HepG2 (cell line): ENCODE results near the gene COL18A1. TPM values are rescaled to one million over a fixed set of nuclear protein-coding genes. Genes with fewer than 3 reads are reported as not detected.

Source experiments
- AKAP8 ChIP-seq: sonication (generic); formaldehyde crosslinking; IDR thresholded peaks from 2 replicates; pipeline ENCODE4 v1.5.1; 2020; ENCODE audit warnings: mild to moderate bottlenecking, missing genetic modification reagents
- BRF2 ChIP-seq: sonication (generic); formaldehyde crosslinking; IDR thresholded peaks from 2 replicates; pipeline ENCODE4 v1.8.1; 2022; ENCODE audit warnings: mild to moderate bottlenecking, missing genetic modification reagents
- CSRNP2 ChIP-seq: sonication (generic); formaldehyde crosslinking; conservative IDR thresholded peaks from 2 replicates; pipeline ENCODE4 v1.8.0; 2022; ENCODE audit warnings: low read depth, missing genetic modification reagents
- ETV5 ChIP-seq: IDR thresholded peaks from 2 replicates; pipeline ENCODE4 v1.6.1; 2018; ENCODE audit warnings: missing biosample characterization, missing genetic modification reagents, inconsistent platforms, borderline replicate concordance
- ETV6 ChIP-seq: sonication (generic); formaldehyde crosslinking; conservative IDR thresholded peaks from 2 replicates; pipeline ENCODE4 v1.4.0; 2020; ENCODE audit warnings: missing genetic modification reagents
- FOXA3 ChIP-seq: IDR thresholded peaks from 2 replicates; pipeline ENCODE4 v1.6.1; 2016; ENCODE audit warnings: missing genetic modification reagents, missing compliant biosample characterization
- HBP1 ChIP-seq: IDR thresholded peaks from 2 replicates; pipeline ENCODE4 v1.6.1; 2016; ENCODE audit warnings: low read depth, control low read depth
- HOXA3 ChIP-seq: sonication (generic); formaldehyde crosslinking; IDR thresholded peaks from 2 replicates; pipeline ENCODE4 v1.5.0; 2020; ENCODE audit warnings: missing genetic modification reagents
- RBM39 ChIP-seq: fragments of 200-400 bp; formaldehyde crosslinking; IDR thresholded peaks from one replicate; pipeline ENCODE4 v1.6.1; 2018; ENCODE audit warnings: antibody characterized with exemption, mild to moderate bottlenecking, low read depth, low read length; ENCODE audit not compliant: poor library complexity, severe bottlenecking
- SOX6 ChIP-seq, 2 experiments: fragments of 450-650 bp in 1 of 2; sonication (generic) in 1 of 2; formaldehyde crosslinking in 1 of 2; IDR thresholded peaks; 2 replicates each; pipeline versions ENCODE4 v1.4.0 to v1.6.1; 2017 to 2020; ENCODE audit warnings: antibody characterized with exemption in 1 of 2, mild to moderate bottlenecking in 1 of 2, missing genetic modification reagents in 1 of 2
- STAG1 ChIP-seq: sonication (generic); formaldehyde crosslinking; IDR thresholded peaks from 2 replicates; pipeline ENCODE4 v1.4.0; 2020; ENCODE audit warnings: missing genetic modification reagents
- TFAP4 ChIP-seq: sonication (generic); IDR thresholded peaks from 2 replicates; pipeline ENCODE4 v1.6.1; 2016; ENCODE audit warnings: low read depth, borderline replicate concordance
- THAP9 ChIP-seq: sonication (generic); formaldehyde crosslinking; IDR thresholded peaks from 2 replicates; pipeline ENCODE4; 2020; ENCODE audit warnings: missing genetic modification reagents, mild to moderate bottlenecking, borderline replicate concordance
- YEATS2 ChIP-seq: sonication (generic); formaldehyde crosslinking; IDR thresholded peaks from 2 replicates; pipeline ENCODE4 v1.4.0; 2020; ENCODE audit warnings: missing genetic modification reagents, borderline replicate concordance
- ZFY ChIP-seq: sonication (generic); formaldehyde crosslinking; IDR thresholded peaks from 2 replicates; pipeline ENCODE4 v1.4.0; 2020; ENCODE audit warnings: missing genetic modification reagents
- ZNF317 ChIP-seq: sonication (generic); formaldehyde crosslinking; IDR thresholded peaks from 2 replicates; pipeline ENCODE4 v1.5.0; 2020; ENCODE audit warnings: mild to moderate bottlenecking, missing genetic modification reagents
- ZNF510 ChIP-seq: sonication (generic); formaldehyde crosslinking; IDR thresholded peaks from 2 replicates; pipeline ENCODE4 v1.4.0; 2020; ENCODE audit warnings: low read depth, mild to moderate bottlenecking, missing genetic modification reagents
- ZNF691 ChIP-seq: sonication (generic); formaldehyde crosslinking; IDR thresholded peaks from 2 replicates; pipeline ENCODE4 v1.4.0; 2020; ENCODE audit warnings: missing genetic modification reagents, low read depth, mild to moderate bottlenecking, borderline replicate concordance
- ZNF720 ChIP-seq: sonication (generic); formaldehyde crosslinking; IDR thresholded peaks from 2 replicates; pipeline ENCODE4 v1.4.0; 2020; ENCODE audit warnings: missing genetic modification reagents
- polyA plus RNA-seq, 8 experiments: library from polyadenylated mRNA; depleted of rRNA in 3 of 8; stranded (reverse) in 7 of 8; unstranded in 1 of 8; fragments of >200 nt; fragmentation: Illumina TruSeq in 4 of 8; extraction: Trizol in 4 of 8; gene quantifications; 2 replicates each; pipeline versions ENCODE4 v1.2.1 to v1.2.3, GENCODE V29; 2011 to 2016; ENCODE audit warnings: low read depth in 4 of 8, missing spikeins in 1 of 8, mixed read lengths in 1 of 8; ENCODE audit not compliant: insufficient read depth in 1 of 8
- total RNA-seq, 5 experiments: library from RNA; depleted of rRNA; stranded (reverse); fragments of >200 nt; fragmentation: Illumina TruSeq; extraction: Trizol; gene quantifications; 2 replicates each; pipeline ENCODE4 v1.2.3, GENCODE V29; 2016; ENCODE audit warnings: low read depth in 1 of 5

COL18A1 gene
- total and polyA plus RNA-seq, 2 of the 13 experiments (the other 11 are each of a cell fraction or from before 2014, with no cell fraction given): 79.0 to 102 TPM

GRCh38 chr21:45439161-45439872 lies 34.4 kb downstream of the COL18A1 start (continued):
- TF ChIP-seq ZNF720 (CRISPR knock-in tag): no peak
- 0 out of 2 replicates have a peak, but pooled peaks have one; percentile 46 for TF ChIP-seq HBP1 (CRISPR knock-in tag)
- TF ChIP-seq CSRNP2 (CRISPR knock-in tag): no peak
- 0 out of 2 replicates have a peak, but pooled peaks have one; percentile 34 for TF ChIP-seq AKAP8 (CRISPR knock-in tag)
- TF ChIP-seq ZNF317 (CRISPR knock-in tag): peak; percentile 93
- TF ChIP-seq ZNF691 (CRISPR knock-in tag): peak; percentile 46; the same call in 1 of the 2 replicates
- 0 out of 2 replicates have a peak, but pooled peaks have one; percentile 59 for TF ChIP-seq ZNF510
- TF ChIP-seq THAP9: no peak
- TF ChIP-seq FOXA3 (CRISPR knock-in tag): peak; percentile 43; the same call in 1 of the 2 replicates
- TF ChIP-seq STAG1: peak; percentile 99
- TF ChIP-seq BRF2: no peak; the same call in 1 of the 2 replicates
- TF ChIP-seq ZFY (CRISPR knock-in tag): peak; percentile 36; the same call in 1 of the 2 replicates
- peak; percentile 41; the same call in 1 of the 2 replicates for TF ChIP-seq TFAP4
- TF ChIP-seq YEATS2 (CRISPR knock-in tag): peak; percentile 23; the same call in 1 of the 2 replicates
- peak; percentile 73 for TF ChIP-seq HOXA3
- TF ChIP-seq RBM39: peak; percentile 83
- peak; percentile 57; the same call in 1 of the 2 replicates for TF ChIP-seq ETV5
- TF ChIP-seq SOX6 (IDR thresholded peaks at IDR 0.05): no peak
- peak; percentile 56; the same call in 1 of the 2 replicates for TF ChIP-seq SOX6 (CRISPR knock-in tag; IDR thresholded peaks at IDR 0.05)
- TF ChIP-seq ETV6: no peak
